HEK293 (cell line): ENCODE results near the gene PPP1R3G.

Experiments used
- FEZF1 ChIP-seq: fragments of 450-650 bp; formaldehyde crosslinking; IDR thresholded peaks from 2 replicates; pipeline ENCODE4 v1.5.1; 2016; ENCODE audit warnings: missing biosample characterization, missing genetic modification characterization
- GLI2 ChIP-seq: fragments of 450-650 bp; formaldehyde crosslinking; IDR thresholded peaks from 2 replicates; pipeline ENCODE4; 2017; ENCODE audit warnings: missing biosample characterization, missing genetic modification characterization, low read depth, borderline replicate concordance
- GLI4 ChIP-seq: fragments of 450-650 bp; formaldehyde crosslinking; IDR thresholded peaks from 2 replicates; pipeline ENCODE4 v1.5.1; 2016; ENCODE audit warnings: missing biosample characterization, missing genetic modification characterization
- REST ChIP-seq: fragments of 450-650 bp; formaldehyde crosslinking; IDR thresholded peaks from 2 replicates; pipeline ENCODE4 v1.5.1; 2016; ENCODE audit warnings: missing biosample characterization, missing genetic modification characterization
- SALL2 ChIP-seq: fragments of 450-650 bp; formaldehyde crosslinking; IDR thresholded peaks from 2 replicates; pipeline ENCODE4 v1.5.0; 2017; ENCODE audit warnings: missing biosample characterization, mild to moderate bottlenecking, missing genetic modification characterization, borderline replicate concordance
- SETDB1 ChIP-seq: IDR thresholded peaks from one replicate; pipeline ENCODE4 v1.6.1; 2017; ENCODE audit warnings: mild to moderate bottlenecking, low read length, moderate library complexity, mixed read lengths; ENCODE audit not compliant: insufficient read length
- SP2 ChIP-seq: fragments of 450-650 bp; formaldehyde crosslinking; IDR thresholded peaks from 2 replicates; pipeline ENCODE4 v1.5.1; 2016; ENCODE audit warnings: missing biosample characterization, missing genetic modification characterization
- ZBTB20 ChIP-seq: fragments of 450-650 bp; formaldehyde crosslinking; IDR thresholded peaks from 2 replicates; pipeline ENCODE4 v1.5.1; 2016; ENCODE audit warnings: missing biosample characterization, missing genetic modification characterization
- ZBTB7A ChIP-seq: fragments of 450-650 bp; formaldehyde crosslinking; IDR thresholded peaks from 2 replicates; pipeline ENCODE4 v1.5.1; 2016; ENCODE audit warnings: low read depth, missing biosample characterization, missing genetic modification characterization
- ZNF19 ChIP-seq: fragments of 450-650 bp; formaldehyde crosslinking; IDR thresholded peaks from 2 replicates; pipeline ENCODE4; 2016; ENCODE audit warnings: missing biosample characterization, missing genetic modification characterization, low read depth
- ZNF211 ChIP-seq: fragments of 450-650 bp; formaldehyde crosslinking; IDR thresholded peaks from 2 replicates; pipeline ENCODE4 v1.5.1; 2016; ENCODE audit warnings: low read depth, missing biosample characterization, missing genetic modification characterization
- ZNF266 ChIP-seq: fragments of 450-650 bp; formaldehyde crosslinking; IDR thresholded peaks from 2 replicates; pipeline ENCODE4 v1.5.1; 2016; ENCODE audit warnings: missing biosample characterization, missing genetic modification characterization, low read depth
- ZNF280D ChIP-seq: fragments of 450-650 bp; formaldehyde crosslinking; IDR thresholded peaks from 2 replicates; pipeline ENCODE4 v1.5.1; 2016; ENCODE audit warnings: missing biosample characterization, missing genetic modification characterization
- ZNF311 ChIP-seq: fragments of 450-650 bp; formaldehyde crosslinking; IDR thresholded peaks from 2 replicates; pipeline ENCODE4 v1.5.1; 2017; ENCODE audit warnings: missing biosample characterization, missing genetic modification characterization, borderline replicate concordance
- ZNF518A ChIP-seq: fragments of 450-650 bp; formaldehyde crosslinking; conservative IDR thresholded peaks from 2 replicates; pipeline ENCODE4 v1.5.1; 2016; ENCODE audit warnings: low read depth, missing biosample characterization, missing genetic modification characterization
- ZNF544 ChIP-seq: fragments of 450-650 bp; formaldehyde crosslinking; IDR thresholded peaks from 2 replicates; pipeline ENCODE4 v1.5.0; 2017; ENCODE audit warnings: missing biosample characterization, missing genetic modification characterization
- ZNF555 ChIP-seq: fragments of 450-650 bp; formaldehyde crosslinking; conservative IDR thresholded peaks from 2 replicates; pipeline ENCODE4 v1.5.1; 2017; ENCODE audit warnings: missing biosample characterization, mild to moderate bottlenecking, missing genetic modification characterization, inconsistent platforms
- ZNF558 ChIP-seq: fragments of 450-650 bp; formaldehyde crosslinking; IDR thresholded peaks from 2 replicates; pipeline ENCODE4 v1.5.1; 2016; ENCODE audit warnings: missing biosample characterization, missing genetic modification characterization
- ZNF561 ChIP-seq: fragments of 450-650 bp; IDR thresholded peaks from 2 replicates; pipeline ENCODE4 v1.5.1; 2018; ENCODE audit warnings: missing biosample characterization, missing genetic modification characterization, borderline replicate concordance
- ZNF585B ChIP-seq: fragments of 450-650 bp; formaldehyde crosslinking; IDR thresholded peaks from 2 replicates; pipeline ENCODE4 v1.5.1; 2016; ENCODE audit warnings: missing biosample characterization, missing genetic modification characterization
- ZNF600 ChIP-seq: fragments of 450-650 bp; formaldehyde crosslinking; IDR thresholded peaks from 2 replicates; pipeline ENCODE4 v1.5.1; 2016; ENCODE audit warnings: missing biosample characterization, missing genetic modification characterization
- ZNF747 ChIP-seq: fragments of 450-650 bp; formaldehyde crosslinking; IDR thresholded peaks from 2 replicates; pipeline ENCODE4 v1.5.1; 2016; ENCODE audit warnings: missing biosample characterization, missing genetic modification characterization
- ZNF792 ChIP-seq: fragments of 450-650 bp; formaldehyde crosslinking; IDR thresholded peaks from 2 replicates; pipeline ENCODE4 v1.5.1; 2016; ENCODE audit warnings: missing biosample characterization, missing genetic modification characterization
- TF ChIP-seq, protein P1 (sequence below): fragments of 450-650 bp; formaldehyde crosslinking; IDR thresholded peaks from 2 replicates; pipeline ENCODE4 v1.5.1; 2016; ENCODE audit warnings: missing biosample characterization, missing genetic modification characterization
- TF ChIP-seq, protein P2 (sequence below): fragments of 450-650 bp; formaldehyde crosslinking; IDR thresholded peaks from 2 replicates; pipeline ENCODE4 v1.5.1; 2016; ENCODE audit warnings: missing biosample characterization, missing genetic modification characterization, borderline replicate concordance

PPP1R3G gene

GRCh38 chr6:5094327-5094726 is 9.2 kb downstream of the PPP1R3G start (continued):
- TF ChIP-seq ZNF518A (tag by site-specific recombination) = no peak
- no peak for TF ChIP-seq ZNF558 (tag by site-specific recombination)
- TF ChIP-seq ZBTB7A (tag by site-specific recombination) = no peak
- TF ChIP-seq GLI4 (tag by site-specific recombination) = no peak
- TF ChIP-seq, protein P1, sequence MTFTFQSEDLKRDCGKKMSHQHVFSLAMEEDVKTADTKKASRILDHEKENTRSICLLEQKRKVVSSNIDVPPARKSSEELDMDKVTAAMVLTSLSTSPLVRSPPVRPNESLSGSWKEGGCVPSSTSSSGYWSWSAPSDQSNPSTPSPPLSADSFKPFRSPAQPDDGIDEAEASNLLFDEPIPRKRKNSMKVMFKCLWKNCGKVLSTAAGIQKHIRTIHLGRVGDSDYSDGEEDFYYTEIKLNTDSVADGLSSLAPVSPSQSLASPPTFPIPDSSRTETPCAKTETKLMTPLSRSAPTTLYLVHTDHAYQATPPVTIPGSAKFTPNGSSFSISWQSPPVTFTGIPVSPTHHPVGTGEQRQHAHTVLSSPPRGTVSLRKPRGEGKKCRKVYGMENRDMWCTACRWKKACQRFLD (tag by site-specific recombination) = no peak
- no peak for TF ChIP-seq ZNF266
- peak; percentile 13 for TF ChIP-seq SETDB1
- peak; percentile 48; the same call in 1 of the 2 replicates for TF ChIP-seq ZNF600
- TF ChIP-seq, protein P2, sequence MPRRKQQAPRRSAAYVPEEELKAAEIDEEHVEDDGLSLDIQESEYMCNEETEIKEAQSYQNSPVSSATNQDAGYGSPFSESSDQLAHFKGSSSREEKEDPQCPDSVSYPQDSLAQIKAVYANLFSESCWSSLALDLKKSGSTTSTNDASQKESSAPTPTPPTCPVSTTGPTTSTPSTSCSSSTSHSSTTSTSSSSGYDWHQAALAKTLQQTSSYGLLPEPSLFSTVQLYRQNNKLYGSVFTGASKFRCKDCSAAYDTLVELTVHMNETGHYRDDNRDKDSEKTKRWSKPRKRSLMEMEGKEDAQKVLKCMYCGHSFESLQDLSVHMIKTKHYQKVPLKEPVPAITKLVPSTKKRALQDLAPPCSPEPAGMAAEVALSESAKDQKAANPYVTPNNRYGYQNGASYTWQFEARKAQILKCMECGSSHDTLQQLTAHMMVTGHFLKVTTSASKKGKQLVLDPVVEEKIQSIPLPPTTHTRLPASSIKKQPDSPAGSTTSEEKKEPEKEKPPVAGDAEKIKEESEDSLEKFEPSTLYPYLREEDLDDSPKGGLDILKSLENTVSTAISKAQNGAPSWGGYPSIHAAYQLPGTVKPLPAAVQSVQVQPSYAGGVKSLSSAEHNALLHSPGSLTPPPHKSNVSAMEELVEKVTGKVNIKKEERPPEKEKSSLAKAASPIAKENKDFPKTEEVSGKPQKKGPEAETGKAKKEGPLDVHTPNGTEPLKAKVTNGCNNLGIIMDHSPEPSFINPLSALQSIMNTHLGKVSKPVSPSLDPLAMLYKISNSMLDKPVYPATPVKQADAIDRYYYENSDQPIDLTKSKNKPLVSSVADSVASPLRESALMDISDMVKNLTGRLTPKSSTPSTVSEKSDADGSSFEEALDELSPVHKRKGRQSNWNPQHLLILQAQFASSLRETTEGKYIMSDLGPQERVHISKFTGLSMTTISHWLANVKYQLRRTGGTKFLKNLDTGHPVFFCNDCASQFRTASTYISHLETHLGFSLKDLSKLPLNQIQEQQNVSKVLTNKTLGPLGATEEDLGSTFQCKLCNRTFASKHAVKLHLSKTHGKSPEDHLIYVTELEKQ (tag by site-specific recombination) = no peak
- TF ChIP-seq ZNF792 (tag by site-specific recombination) = no peak
- no peak for TF ChIP-seq ZNF280D
- no peak for TF ChIP-seq ZNF585B
- TF ChIP-seq ZNF211 (tag by site-specific recombination) = no peak
- no peak for TF ChIP-seq ZNF544
- no peak for TF ChIP-seq ZNF747 (tag by site-specific recombination)
- peak; percentile 92 for TF ChIP-seq FEZF1 (tag by site-specific recombination)
- 0 out of 2 replicates have a peak, but pooled peaks have one; percentile 20 for TF ChIP-seq ZNF561
- TF ChIP-seq ZBTB20 (tag by site-specific recombination) = no peak
- TF ChIP-seq ZNF555 (tag by site-specific recombination) = no peak
- TF ChIP-seq SP2 (tag by site-specific recombination) = no peak
- TF ChIP-seq SALL2 = no peak
- TF ChIP-seq REST = no peak
- TF ChIP-seq ZNF311 (tag by site-specific recombination) = no peak
- no peak for TF ChIP-seq GLI2 (tag by site-specific recombination)
- TF ChIP-seq ZNF19 (tag by site-specific recombination) = no peak
